Astrocyte of the cerebellum (primary cell): ENCODE data around the gene RAI2.

Experiments used
- DNase-seq: peaks from one replicate; pipeline ENCODE4 v3.0.0-alpha.2; 2011; ENCODE audit warnings: low read depth
- H3K4me3 ChIP-seq: 2 replicates; pipeline ENCODE4 v1.5.1; 2011; ENCODE audit warnings: mild to moderate bottlenecking, low read depth, low read length, moderate library complexity
- in situ Hi-C: cut with HindIII; loops from 2 replicates; pipeline ENCODE4 v1.10.0; 2017; ENCODE audit warnings: low sequenced_read_pairs
- TF ChIP-seq, protein P1 (sequence below): IDR thresholded peaks from 2 replicates; pipeline ENCODE4 v1.5.1; 2012; ENCODE audit warnings: low read length, low read depth, moderate library complexity, mild to moderate bottlenecking; ENCODE audit errors: missing control alignments

RAI2 gene

DNA sequence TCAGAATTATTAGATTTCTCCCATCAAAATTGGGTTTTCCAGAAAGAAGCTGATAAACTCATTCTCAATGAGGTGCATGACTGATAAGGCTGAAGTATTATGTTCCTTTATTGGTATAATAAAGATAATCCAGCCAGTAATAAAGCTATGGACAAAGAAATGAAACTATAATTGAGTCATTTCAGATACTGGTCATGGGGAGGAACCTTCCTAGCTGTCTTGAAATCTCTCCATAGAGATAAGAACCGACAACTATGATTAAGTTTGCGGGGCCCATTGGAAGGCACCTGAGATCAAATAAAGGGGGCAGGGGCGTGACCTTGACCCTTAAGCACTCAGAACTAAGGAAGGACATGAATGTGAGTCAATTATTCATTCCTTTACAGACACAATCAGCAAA lies 47.8 kb downstream of the RAI2 start:
- TF ChIP-seq, protein P1, sequence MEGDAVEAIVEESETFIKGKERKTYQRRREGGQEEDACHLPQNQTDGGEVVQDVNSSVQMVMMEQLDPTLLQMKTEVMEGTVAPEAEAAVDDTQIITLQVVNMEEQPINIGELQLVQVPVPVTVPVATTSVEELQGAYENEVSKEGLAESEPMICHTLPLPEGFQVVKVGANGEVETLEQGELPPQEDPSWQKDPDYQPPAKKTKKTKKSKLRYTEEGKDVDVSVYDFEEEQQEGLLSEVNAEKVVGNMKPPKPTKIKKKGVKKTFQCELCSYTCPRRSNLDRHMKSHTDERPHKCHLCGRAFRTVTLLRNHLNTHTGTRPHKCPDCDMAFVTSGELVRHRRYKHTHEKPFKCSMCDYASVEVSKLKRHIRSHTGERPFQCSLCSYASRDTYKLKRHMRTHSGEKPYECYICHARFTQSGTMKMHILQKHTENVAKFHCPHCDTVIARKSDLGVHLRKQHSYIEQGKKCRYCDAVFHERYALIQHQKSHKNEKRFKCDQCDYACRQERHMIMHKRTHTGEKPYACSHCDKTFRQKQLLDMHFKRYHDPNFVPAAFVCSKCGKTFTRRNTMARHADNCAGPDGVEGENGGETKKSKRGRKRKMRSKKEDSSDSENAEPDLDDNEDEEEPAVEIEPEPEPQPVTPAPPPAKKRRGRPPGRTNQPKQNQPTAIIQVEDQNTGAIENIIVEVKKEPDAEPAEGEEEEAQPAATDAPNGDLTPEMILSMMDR: no peak
- DNase-seq: no peak
- no peak overlapping the region for H3K4me3 ChIP-seq
- in situ Hi-C loops: no loop called here

DNA sequence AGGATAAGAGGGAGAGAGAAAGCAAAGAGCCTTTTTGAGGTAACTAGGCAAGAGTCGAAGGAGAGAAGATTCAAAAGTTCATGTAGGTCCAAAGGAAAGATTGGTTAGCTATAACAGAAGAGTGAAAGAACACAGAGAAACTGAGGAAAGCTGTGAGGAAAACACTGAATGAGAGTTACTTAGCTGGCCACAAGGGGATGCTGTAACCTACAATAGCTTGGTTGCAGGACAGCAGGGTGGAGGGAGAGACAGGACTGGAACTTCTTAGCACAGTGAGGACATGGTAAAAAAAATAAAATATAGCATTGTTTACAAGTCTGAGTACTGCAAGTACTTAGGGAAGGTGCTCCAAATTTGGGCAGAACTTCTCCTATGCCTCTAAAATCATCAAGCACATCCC lies 48.3 kb downstream of the RAI2 start:
- in situ Hi-C loops: no loop called here
- DNase-seq: no peak
- no peak overlapping the region for H3K4me3 ChIP-seq
- TF ChIP-seq, protein P1: peak; percentile 51

DNA sequence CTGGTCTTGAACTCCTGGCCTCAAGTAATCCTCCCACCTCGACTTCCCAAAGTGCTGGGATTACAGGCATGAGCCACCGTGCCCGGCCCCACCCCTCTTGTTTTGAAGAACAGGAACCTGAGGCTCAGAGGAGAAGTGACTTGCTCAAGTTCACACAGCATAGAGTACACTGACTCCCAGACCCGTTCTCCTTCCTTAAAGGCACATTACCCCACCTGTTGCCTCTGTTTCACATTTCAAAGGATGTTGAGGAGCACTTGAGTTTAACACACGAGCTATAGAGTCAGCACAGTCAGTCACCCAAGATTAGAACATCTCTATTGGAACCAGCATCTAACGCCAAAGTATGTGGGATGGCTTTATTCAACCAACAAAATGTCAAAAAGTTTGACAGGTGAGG lies 51.1 kb downstream of the RAI2 start:
- no peak overlapping the region for H3K4me3 ChIP-seq
- DNase-seq: no peak
- in situ Hi-C loops: no loop called here
- TF ChIP-seq, protein P1: no peak

DNA sequence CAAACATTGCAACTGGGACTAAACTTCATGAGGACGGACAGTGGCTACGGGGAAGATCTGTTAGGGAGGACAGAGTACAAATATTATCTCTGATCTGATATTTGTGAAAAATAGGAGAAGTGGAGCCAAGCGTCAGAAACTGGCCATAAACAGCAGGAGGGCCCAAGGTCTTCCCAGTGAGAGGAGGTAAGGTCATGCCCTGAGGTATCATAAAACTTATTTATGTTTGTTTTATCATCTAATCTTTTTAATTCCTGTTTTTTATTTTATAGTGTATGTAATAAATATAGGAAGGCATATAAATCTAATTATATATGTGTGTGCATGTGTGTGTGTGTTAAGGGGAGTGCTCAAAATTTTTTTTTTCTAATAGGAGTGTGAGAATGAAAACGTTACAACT lies 51.8 kb downstream of the RAI2 start:
- in situ Hi-C loops: no loop called here
- no peak for DNase-seq
- no peak overlapping the region for H3K4me3 ChIP-seq
- TF ChIP-seq, protein P1: no peak

DNA sequence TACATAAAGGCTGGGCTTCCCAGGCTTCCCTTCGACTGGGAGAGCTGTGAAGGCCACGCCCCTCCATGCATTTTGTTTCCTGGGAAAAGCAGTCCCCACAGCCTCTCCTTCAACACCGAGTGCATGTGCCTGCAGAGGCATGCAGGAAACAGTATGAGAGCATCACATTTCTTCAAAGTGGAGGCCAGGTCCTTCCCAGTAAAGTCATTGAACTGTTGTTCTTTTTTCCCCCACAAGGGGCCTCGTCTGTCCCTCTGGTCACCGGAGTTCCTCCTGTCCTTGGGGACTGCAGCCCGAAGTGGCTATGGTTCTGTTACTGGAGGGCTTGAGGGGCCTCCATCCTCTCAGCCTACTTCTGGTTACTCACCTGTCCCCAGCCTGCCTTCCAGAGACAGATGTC lies 56.0 kb downstream of the RAI2 start:
- in situ Hi-C loops: no loop called here
- TF ChIP-seq, protein P1: no peak
- H3K4me3 ChIP-seq: no peak overlapping the region
- DNase-seq: no peak

DNA sequence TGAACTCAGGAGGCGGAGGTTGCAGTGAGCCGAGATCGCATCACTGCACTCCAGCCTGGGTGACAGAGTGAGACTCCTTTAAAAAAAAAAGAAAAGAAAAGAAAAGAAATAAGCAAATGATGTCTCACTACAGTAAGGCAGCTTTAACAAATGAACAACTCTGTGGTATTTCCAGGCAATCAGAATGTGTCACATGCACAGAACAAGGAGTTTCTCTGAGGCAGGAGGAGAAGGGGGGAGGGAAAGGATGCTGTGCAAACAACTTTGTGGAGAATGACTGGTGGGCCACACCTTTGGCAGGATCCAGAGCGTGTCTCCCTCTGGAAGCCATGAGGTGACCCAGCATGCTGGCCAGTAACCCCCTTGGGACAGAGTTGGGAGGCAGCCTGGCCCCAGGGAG lies 57.6 kb downstream of the RAI2 start:
- in situ Hi-C loops: no loop called here
- H3K4me3 ChIP-seq: no peak overlapping the region
- no peak for DNase-seq
- TF ChIP-seq, protein P1: no peak

DNA sequence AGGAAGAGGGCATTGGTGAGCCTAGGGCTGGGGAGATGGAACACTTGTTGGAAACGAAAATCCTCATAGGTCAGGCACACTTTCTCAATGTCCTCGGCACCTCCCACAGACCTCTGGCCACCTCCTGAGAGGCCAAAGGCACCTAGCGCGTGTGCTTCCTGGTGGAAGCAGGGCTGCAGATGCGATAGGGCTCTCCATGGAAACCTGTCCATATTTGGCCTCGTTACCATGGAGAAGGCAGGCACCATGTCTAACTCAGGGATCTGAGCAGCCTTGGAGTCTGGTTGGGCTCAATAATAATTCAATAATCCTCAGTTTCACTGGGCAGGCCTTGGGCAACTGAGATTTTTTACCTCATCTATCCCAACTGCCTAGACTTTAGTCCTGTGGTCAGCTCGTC lies 58.3 kb downstream of the RAI2 start:
- DNase-seq: no peak
- no peak overlapping the region for H3K4me3 ChIP-seq
- in situ Hi-C loops: no loop called here
- TF ChIP-seq, protein P1: no peak
